ENCODE measurements around the gene CAPN8. TPM values are rescaled to one million over a fixed set of nuclear protein-coding genes. Genes with fewer than 3 reads are reported as not detected.

Gene CAPN8
- total and polyA plus RNA-seq, 4 donors: 0.08 to 0.16 TPM; not detected in 2

DNA sequence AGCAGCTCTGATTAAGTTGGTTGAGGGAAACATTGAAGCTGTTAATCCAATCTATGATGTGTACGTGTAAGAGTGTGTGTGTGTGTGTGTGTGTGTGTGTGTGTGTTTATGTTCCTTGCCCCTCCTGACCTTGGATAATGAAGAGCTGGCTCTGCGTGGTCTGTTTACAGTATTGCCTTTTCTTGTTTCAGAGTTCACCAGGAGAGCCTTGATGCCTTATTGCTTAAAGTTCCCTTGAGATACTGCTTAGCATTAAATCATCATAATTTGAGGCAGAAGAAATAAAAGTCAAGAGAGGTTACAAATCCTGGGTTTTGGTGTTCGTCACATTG lies 36.4 kb downstream of the CAPN8 start:
- Histone ChIP-seq H3K4me3 (ENCODE audit: low read depth in 1 of 3, low read length in 3 of 3) (no peak overlapping the region), H3K27me3 (ENCODE audit: control insufficient read depth in 4 of 4, insufficient read depth in 4 of 4, low read length in 3 of 4) (no peaks in the 10 kb centered on the region), H3K9me3 (ENCODE audit: control insufficient read depth in 4 of 4, low read length in 3 of 4) (no peaks in the 10 kb centered on the region), H3K4me1 (ENCODE audit: control insufficient read depth in 4 of 4, insufficient read depth in 4 of 4, low read length in 3 of 4) (peaks cover 0 to 3% (median 0%) of the 10 kb centered on the region in 4 donors), H3K27ac (ENCODE audit: low read depth in 1 of 2, low read length in 2 of 2) (no peak overlapping the region), H3K9ac (ENCODE audit: low read depth in 1 of 2, low read length in 2 of 2) (no peak overlapping the region), H3K36me3 (ENCODE audit: control insufficient read depth in 4 of 4, insufficient read depth in 3 of 4, low read depth in 1 of 4, low read length in 3 of 4) (no peaks in the 10 kb centered on the region)
- DNase-seq (ENCODE audit: low spot score): no peak
- TF ChIP-seq, protein P1, sequence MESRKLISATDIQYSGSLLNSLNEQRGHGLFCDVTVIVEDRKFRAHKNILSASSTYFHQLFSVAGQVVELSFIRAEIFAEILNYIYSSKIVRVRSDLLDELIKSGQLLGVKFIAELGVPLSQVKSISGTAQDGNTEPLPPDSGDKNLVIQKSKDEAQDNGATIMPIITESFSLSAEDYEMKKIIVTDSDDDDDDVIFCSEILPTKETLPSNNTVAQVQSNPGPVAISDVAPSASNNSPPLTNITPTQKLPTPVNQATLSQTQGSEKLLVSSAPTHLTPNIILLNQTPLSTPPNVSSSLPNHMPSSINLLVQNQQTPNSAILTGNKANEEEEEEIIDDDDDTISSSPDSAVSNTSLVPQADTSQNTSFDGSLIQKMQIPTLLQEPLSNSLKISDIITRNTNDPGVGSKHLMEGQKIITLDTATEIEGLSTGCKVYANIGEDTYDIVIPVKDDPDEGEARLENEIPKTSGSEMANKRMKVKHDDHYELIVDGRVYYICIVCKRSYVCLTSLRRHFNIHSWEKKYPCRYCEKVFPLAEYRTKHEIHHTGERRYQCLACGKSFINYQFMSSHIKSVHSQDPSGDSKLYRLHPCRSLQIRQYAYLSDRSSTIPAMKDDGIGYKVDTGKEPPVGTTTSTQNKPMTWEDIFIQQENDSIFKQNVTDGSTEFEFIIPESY (IDR thresholded peaks at IDR 0.05): no peak
- TF ChIP-seq, protein P2, sequence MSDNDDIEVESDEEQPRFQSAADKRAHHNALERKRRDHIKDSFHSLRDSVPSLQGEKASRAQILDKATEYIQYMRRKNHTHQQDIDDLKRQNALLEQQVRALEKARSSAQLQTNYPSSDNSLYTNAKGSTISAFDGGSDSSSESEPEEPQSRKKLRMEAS (IDR thresholded peaks at IDR 0.05): no peak
- TF ChIP-seq RAD21 (IDR thresholded peaks at IDR 0.05): no peak
- no peak for TF ChIP-seq NR2F2 (IDR thresholded peaks at IDR 0.05)
- TF ChIP-seq FOXA2 (IDR thresholded peaks at IDR 0.05): no peak
- no peak for TF ChIP-seq SP1 (IDR thresholded peaks at IDR 0.05)
- TF ChIP-seq, protein P3, sequence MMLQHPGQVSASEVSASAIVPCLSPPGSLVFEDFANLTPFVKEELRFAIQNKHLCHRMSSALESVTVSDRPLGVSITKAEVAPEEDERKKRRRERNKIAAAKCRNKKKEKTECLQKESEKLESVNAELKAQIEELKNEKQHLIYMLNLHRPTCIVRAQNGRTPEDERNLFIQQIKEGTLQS (IDR thresholded peaks at IDR 0.05): no peak
- TF ChIP-seq EGR1 (IDR thresholded peaks at IDR 0.05; ENCODE audit: low read depth in 2 of 2): no peak
- TF ChIP-seq, protein P4, sequence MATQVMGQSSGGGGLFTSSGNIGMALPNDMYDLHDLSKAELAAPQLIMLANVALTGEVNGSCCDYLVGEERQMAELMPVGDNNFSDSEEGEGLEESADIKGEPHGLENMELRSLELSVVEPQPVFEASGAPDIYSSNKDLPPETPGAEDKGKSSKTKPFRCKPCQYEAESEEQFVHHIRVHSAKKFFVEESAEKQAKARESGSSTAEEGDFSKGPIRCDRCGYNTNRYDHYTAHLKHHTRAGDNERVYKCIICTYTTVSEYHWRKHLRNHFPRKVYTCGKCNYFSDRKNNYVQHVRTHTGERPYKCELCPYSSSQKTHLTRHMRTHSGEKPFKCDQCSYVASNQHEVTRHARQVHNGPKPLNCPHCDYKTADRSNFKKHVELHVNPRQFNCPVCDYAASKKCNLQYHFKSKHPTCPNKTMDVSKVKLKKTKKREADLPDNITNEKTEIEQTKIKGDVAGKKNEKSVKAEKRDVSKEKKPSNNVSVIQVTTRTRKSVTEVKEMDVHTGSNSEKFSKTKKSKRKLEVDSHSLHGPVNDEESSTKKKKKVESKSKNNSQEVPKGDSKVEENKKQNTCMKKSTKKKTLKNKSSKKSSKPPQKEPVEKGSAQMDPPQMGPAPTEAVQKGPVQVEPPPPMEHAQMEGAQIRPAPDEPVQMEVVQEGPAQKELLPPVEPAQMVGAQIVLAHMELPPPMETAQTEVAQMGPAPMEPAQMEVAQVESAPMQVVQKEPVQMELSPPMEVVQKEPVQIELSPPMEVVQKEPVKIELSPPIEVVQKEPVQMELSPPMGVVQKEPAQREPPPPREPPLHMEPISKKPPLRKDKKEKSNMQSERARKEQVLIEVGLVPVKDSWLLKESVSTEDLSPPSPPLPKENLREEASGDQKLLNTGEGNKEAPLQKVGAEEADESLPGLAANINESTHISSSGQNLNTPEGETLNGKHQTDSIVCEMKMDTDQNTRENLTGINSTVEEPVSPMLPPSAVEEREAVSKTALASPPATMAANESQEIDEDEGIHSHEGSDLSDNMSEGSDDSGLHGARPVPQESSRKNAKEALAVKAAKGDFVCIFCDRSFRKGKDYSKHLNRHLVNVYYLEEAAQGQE (IDR thresholded peaks at IDR 0.05): no peak
- no peak for TF ChIP-seq JUND (IDR thresholded peaks at IDR 0.05)
- no peak for TF ChIP-seq HNF4G (IDR thresholded peaks at IDR 0.05)
- TF ChIP-seq GABPA (IDR thresholded peaks at IDR 0.05 in 1 of 2, conservative IDR thresholded peaks at IDR 0.05 in 1 of 2): no peak
- no peak for TF ChIP-seq RXRA (IDR thresholded peaks at IDR 0.05)
- TF ChIP-seq HNF4A (conservative IDR thresholded peaks at IDR 0.05): no peak
- TF ChIP-seq YY1 (IDR thresholded peaks at IDR 0.05): no peak
- no peak for TF ChIP-seq TAF1 (conservative IDR thresholded peaks at IDR 0.05)
- TF ChIP-seq FOXA1 (IDR thresholded peaks at IDR 0.05): no peak
- TF ChIP-seq, protein P5, sequence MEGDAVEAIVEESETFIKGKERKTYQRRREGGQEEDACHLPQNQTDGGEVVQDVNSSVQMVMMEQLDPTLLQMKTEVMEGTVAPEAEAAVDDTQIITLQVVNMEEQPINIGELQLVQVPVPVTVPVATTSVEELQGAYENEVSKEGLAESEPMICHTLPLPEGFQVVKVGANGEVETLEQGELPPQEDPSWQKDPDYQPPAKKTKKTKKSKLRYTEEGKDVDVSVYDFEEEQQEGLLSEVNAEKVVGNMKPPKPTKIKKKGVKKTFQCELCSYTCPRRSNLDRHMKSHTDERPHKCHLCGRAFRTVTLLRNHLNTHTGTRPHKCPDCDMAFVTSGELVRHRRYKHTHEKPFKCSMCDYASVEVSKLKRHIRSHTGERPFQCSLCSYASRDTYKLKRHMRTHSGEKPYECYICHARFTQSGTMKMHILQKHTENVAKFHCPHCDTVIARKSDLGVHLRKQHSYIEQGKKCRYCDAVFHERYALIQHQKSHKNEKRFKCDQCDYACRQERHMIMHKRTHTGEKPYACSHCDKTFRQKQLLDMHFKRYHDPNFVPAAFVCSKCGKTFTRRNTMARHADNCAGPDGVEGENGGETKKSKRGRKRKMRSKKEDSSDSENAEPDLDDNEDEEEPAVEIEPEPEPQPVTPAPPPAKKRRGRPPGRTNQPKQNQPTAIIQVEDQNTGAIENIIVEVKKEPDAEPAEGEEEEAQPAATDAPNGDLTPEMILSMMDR (IDR thresholded peaks at IDR 0.05; ENCODE audit: low read depth, low read length, missing input control): no peak
- WGBS: 74% methylated on average over 3 of the region's 3 CpGs
